GM18498 (cell line): ENCODE measurements around the gene GSTO1.
A peak's percentile ranks its signal among the peaks of the same experiment; 100 is the strongest.
"Not testable (repeated sequence)": the region's sequence is repeated elsewhere in the genome, so short reads cannot be mapped to it uniquely, and the experiment has no call there.

Source experiments
- ATAC-seq: cut with Tn5 transposase; IDR thresholded peaks from one replicate; pipeline ENCODE4 v1.9.1; 2021; ENCODE audit warnings: mild to moderate bottlenecking, moderate library complexity; ENCODE audit not compliant: unreplicated experiment

GSTO1 gene

DNA sequence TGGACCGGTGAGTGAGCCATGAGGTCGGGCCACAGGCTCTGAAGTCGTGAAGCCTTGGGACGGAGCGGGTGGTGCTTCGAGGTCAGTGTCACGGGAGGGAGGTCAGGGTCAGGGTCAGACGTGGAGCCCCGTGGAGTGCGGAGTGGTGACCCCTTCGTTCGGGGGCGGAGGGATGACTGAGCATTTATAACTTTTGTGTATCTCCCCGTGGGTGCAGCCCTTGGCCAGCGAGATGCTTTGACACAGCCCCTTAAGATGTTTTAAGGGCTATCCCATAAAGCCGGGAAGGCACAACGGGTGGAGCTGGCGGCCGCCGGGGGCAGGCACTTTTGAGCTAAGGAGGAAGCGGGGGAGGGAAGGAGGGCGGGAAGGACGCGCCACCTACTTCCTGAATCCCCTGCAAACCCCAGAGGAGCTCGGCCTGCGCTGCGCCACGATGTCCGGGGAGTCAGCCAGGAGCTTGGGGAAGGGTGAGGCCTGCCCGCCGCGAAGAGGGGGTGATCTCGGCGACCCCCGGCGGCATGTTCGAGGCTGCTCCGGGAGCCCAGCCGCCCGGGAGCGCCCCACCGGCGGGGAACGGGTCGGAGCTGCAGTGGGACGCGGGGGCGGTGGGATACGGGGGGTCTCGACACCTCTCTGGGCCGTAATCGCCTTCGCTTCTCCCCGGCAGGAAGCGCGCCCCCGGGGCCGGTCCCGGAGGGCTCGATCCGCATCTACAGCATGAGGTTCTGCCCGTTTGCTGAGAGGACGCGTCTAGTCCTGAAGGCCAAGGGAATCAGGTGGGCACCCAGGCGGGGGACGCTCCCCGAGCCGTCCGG is at the start of gene GSTO1:
TSS of gene GSTO1 (plus strand) at position 400 of the 818 bp plus-strand sequence. CDS start at position 437, 37 bp downstream.
- peak; percentile 84 for ATAC-seq

DNA sequence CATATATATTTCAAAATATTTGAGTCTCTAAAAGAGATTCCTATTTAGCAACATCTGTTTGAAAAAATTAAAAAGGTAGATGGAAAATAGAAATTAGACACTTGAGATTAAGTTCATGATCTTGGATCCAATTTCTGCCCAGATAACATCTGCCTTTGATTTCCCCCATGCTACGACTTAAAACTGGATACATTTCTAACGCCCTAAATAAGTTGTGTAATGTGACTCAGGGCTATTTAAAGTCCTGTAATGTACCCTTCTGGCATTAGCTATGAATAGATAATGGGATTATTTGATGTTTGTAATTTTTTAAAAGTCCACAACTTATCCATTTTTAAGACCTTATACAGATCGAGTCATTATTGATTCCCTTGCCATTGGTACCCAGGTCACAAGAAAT is 46.0 kb upstream of the GSTO1 start:
- no peak for ATAC-seq

DNA sequence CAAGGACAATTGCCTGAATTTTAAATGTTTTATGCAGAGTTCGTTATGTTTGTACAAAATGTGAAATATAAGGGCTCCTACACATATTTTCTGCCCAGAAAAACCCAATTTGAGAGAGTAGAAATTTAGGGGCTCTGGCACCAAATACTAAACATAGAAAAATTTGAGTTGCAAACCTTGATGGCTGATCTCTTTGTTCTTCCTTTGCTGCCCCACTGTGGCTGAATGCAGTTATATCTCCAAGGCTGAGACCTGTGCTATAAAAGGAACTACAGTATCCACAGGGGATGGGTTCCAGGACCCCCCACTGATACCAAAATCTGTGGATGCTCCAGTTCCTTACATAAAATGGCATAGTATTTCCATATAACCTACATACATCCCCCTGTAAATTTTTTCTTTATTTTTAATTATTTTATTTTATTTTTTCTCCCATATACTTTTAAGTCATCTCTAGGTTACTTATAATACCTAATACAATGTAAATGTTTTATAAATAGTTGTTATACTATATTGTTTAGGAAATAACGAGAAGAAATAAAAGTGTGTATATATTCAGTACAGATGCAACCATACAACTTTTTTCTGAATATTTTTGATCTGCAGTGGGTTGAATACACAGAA is 45.0 kb upstream of the GSTO1 start:
- ATAC-seq = peak; percentile 46

DNA sequence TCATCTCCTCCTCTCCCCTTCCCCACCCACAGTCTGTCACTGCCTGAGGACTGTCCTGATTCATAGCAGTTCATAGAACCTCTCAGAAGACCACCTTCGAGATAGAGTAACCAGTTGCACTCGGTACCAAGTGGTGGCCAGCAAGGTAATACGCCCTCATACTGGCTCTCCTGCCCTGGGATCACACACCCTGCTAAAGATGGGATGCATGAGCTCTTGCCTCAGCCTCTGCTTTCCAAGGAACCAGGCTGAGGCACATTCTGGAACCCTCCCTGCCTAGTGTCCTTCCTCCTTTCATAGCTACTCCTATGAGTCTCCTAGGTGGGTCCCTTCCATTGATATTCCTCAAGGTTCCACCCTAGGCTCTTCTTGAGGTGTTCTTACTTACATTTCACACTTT is 38.1 kb upstream of the GSTO1 start:
- no peak for ATAC-seq

DNA sequence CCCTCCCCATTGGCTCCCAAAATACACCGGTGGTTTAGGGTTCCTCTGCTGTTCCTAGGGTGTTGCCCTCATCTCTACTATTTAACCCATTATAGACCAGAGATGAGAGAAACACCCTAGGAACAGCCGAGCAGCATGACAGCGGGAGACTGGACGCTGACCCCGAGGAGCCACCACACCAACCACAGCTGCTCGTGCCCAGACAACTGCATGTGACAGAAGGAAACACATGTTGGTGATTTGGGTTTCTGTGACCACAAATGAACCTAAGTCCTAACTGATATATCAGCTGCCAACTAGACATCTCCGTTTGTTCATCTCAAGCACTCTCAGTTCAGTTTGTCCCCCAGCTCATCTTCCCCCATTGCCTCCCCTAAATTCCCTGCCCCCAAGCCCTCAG is 35.9 kb upstream of the GSTO1 start:
- no peak for ATAC-seq

DNA sequence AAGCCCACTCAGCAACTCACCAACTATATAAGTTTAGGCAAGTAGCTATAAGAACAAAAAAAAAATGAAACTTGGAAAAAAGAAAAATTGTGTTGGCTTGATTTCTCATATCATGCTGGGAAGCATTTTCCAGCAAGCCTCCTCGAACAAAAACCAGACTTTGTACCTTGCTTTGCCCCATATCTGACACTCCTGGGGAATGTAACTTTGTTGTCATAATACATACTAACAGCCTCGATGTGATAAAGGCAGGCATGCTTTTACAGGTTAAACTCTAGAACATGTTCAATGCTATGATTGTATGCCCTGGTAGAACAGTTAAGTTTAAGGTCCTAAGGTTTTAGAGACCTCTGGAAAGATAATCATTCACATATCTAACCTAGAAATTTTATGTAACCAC is 34.2 kb upstream of the GSTO1 start:
- no peak for ATAC-seq

DNA sequence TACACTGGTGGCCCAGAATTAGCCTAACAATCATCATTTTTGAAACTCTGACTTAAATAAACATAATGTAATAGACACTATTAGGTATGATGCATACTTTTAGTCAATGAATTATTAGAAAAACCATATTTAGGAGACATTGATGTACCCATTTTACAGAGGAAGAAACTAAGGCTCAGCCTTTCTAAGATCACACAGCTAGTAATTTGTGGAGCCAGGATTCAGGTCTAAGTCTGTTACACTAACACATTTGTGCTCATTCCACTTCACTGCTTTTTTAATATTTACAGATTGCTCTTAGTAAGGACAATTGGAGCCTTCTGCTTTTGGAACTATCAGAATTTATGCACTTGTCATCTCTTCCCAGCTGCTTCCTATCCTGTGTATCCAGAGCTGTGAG is 31.4 kb upstream of the GSTO1 start:
- ATAC-seq = no peak

DNA sequence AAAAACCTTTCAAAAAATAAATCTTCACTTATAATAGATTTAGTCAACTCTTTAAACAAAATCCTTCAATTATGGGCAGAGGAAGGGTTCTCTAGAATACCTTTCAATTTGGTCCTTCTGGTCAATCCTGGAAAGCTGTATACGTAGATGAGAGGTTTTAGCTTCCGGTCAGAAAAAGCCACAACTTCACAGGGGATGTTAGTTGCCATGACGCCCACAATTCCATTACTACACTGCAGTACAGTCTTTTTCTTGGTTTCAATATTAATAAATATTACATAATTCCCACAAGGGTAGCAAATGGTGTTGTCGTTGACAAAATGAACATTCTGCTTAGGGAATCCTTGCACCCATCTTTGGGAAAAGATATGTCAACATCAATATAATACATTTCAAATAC is 24.2 kb upstream of the GSTO1 start:
- ATAC-seq = no peak

DNA sequence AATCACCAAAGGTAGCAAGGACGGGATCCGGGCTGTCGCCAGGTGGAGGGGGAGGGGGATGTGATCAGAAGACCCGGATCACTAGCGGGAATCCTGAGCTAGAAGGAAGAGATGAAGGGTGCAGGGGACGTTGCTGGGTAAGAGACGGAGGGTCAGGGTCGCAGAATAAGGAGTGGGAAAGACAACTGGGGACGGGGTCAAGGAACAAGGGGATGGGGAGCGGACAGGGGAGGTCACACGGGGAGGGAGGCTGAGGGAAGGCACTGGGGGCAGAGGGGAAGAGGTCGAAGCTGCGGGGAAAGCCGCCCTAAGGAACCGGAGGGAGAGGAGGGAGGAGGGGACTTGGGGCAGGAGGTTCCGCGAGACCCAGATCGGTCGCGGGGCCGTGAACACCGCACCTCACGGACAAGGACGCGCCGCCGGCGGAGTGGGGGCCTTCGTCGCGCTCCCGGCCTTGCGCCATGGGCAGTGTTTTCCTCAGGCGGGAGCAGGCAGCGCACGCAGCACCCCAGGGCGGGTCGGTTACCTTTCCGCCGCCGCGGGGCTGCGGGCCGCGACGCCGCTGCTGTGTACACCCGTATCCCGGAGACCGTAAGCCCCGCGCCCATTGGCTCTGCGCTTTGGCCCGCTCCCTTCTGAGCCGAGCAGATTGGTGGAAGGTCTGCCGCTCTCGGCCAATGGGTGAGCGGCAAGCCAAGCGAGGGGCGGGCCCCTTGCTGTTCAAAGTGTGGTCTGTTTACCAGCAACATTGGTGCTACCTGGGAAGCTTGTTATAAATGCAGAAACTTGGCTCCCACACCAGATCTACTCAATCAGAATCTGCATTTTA is 22.7 kb upstream of the GSTO1 start, which contains the start of gene CFAP43:
TSS of gene CFAP43 (minus strand) at position 581 of the 829 bp plus-strand sequence. CDS start at position 463, 118 bp downstream.
- ATAC-seq = peak; percentile 100

DNA sequence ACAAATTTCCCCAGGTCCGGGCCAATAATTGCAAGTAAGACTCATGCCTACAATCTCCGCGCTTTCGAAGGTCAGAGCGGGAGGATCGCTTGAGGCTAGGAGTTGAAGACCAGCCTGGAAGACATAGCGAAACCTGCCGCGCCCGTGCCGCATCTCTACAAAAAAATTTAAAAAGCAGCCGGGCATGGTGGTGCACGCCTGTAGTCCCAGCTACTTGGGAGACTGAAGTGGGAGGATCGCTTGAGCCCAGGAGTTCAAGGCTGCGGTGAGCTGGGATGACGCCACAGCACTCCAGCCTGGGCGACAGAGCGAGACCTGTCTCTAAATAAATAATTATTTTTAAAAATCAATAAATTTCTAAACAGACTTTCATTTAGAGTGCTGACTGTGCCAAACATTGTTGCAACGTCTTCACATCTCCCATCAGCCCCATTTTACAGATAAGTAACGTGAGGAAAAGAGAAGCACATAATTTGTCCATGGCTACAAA is 22.0 kb upstream of the GSTO1 start:
- peak; percentile 26 for ATAC-seq

DNA sequence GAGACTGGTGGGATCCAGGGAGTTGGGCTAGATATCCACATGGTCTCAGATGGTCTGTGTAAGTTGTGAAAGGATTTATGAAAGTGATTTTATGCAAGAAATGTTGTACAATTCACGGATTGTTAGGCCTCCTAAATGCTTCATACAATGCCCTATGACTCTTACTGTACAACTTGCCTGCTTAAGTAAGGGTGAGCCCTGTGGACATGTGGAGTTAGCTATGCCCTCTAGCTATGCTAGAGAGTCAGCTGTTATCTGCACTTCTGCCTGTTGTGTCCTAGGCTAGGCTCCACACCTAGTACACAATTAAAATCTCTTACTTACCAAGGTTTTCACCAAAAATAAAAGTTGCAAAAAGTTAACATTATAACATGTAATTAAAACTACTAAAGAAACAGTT is 20.9 kb upstream of the GSTO1 start:
- ATAC-seq = no peak

DNA sequence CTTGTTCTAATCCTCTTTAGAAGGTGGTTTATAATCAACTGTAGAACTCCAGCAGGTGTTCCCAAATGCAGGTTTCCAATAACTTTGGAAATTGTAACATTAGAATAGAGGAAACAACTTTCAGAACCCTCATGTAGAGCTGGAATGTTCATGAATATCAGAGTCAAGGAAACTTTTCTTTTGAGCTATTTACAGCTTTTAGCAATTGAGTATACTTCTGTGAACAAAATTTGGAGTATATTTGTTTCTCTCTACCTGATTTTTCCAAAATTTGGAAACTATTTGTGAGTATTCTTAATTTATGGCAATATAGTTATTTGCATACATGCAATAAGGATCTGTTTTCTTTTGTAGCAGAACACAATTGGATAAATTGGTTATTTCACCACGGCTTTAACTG is 19.8 kb upstream of the GSTO1 start:
- ATAC-seq = no peak

DNA sequence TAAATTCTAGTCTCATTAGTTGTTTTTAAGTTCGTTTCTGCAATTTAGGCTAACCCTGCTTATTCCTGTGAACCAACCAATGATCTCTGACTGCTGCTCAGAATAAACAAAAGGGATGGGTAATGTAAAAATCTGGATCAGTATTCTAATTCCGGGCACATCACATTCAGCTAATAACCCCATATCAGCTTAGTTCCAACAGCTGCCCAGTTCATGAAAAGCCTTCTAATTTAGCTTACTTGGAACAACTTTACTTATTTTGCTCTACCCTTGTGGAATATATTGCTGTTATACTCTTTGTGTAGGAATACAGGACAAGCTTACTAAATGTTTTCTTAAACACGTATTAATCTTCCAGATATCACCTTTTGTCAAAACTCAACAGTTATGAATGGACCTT is 18.9 kb upstream of the GSTO1 start:
- no peak for ATAC-seq

DNA sequence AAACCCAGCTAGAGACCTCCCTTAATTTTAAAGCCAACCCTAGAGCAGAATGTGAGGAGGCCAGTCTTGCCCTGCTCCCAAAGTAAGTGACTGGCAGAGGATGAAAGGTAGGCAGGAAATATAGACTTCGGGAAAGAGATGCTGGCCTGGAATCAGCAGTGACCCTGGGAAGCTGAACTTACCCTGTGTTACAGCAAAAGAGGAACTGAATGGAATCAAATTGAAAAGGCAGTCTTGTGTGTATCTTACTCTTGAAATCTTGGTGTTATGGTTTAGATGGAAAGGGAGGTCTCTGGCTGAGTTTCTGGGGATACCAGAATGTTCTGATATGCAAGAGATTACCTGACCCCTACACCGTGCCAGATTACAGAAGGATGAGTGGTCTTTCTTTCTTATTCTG is 14.6 kb upstream of the GSTO1 start:
- ATAC-seq = no peak

DNA sequence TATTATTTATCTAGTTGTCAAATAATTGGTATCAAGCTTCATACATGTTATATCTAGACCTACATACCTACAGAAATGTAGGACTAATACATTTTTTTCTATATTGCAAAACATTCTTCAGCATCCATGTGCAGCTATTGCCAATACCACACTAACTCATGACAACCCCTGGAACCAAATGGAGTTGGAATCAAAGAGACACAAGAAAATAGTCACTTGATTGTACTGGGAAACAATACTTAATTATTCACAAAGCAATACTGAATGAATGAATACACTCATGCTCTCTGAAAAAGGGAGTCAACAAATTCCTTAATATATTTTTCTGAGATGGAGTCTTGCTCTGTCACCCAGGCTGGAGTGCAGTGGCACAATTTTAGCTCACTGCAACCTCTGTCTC is 12.1 kb upstream of the GSTO1 start:
- no peak for ATAC-seq

DNA sequence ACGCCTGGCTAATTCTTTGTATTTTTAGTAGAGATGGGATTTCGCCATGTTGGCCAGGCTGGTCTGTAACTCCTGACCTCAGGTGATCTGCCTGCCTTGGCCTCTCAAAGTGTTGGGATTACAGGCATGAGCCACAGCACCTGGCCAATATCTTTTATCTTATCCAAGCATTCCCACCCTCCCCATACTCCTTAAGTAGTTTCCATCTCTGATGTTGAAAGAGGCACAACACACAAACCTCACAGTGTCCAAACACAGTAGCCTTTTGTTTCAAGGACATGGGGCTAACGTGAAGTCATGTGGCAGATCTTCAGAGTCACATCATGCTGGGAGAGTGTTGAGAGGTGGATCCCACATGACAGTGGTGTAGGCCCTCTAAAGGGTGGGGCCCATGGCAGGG is 11.7 kb upstream of the GSTO1 start:
- ATAC-seq = not testable (repeated sequence)

DNA sequence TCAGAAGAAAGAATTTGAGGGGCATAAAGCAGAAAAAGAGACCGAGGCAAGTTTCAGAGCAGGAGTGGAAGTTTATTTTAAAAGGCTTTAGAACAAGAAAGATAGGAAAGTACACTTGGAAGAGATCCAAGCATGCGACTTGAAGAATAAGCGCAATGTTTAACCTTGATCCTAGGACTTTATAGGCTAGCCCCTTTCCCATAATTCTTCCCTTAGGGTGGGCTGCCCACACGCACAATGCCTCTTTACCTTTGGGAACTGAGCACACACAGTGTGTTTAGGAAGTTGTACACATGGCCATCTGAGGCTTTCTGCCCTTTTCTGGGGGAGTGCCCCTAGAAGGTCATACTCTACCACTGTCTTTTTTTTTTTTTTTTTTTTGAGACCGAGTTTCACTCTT is 11.2 kb upstream of the GSTO1 start:
- ATAC-seq = no peak

DNA sequence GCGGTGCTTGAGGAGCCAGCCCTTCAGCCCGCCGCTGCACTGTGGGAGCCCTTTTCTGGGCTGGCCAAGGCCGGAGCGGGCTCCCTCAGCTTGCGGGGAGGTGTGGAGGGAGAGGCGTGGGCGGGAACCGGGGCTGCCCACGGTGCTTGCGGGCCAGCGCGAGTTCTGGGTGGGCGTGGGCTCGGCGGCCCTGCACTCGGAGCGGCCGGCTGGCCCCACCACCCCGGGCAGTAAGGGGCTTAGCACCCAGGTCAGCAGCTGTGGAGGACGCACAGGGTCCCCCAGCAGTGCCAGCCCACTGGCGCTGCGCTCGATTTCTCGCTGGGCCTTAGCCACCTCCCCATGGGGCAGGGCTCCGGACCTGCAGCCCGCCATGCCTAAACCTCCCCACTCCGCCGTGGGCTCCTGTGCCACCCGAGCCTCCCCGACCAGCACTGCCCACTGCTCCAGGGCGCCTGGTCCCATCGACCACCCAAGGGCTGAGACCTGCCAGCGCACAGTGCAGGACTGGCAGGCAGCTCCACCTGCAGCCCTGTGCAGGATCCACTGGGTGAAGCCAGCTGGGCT is 9.5 kb upstream of the GSTO1 start:
- no peak for ATAC-seq

DNA sequence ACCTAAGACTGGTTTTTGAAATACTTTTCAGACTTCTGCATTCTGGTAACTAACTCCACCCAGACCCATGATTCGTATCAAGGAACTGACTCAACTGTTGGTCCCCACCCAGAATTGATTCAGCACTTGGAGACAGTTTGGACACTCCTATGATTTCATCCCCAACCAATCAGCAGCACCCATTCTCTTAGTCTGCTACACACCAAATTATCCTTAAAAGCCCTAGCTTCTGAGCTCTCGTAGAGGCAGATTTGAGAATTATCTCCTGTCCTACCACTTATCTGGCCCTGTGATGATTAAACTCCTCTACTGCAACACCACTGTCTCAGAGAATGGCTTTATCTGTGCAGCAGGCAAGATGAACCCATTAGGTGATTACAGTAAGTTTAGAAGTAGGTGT is 7.7 kb upstream of the GSTO1 start:
- no peak for ATAC-seq

DNA sequence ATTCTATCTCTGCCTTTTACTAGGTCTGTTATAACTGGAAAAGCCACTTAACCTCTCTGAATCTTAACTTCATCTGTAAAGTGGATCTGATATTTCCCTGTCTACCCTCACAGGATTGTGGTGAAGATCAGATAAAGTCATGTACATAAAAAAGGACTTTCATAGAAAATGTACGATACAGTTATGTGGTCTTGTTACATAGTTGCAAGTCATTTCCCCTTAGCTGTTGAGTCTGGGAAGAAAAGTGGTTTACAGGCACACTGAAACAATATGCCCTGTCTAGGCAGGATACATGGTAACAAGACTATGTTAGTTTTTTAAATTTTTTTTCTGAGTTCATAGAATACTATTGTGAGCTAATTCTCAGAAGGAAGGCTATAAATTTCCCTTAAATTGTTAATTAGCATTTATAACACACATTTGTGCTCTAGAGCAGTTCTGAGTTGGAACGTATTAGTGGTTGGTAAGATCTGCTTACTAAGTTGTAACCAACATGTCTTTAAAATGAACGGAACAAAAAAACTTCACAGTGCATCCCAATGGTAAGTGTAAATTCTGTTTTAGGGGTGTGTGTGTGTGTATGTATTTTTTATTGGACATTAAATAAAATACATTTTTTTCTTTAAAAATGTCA is 7.1 kb upstream of the GSTO1 start:
- ATAC-seq = no peak

DNA sequence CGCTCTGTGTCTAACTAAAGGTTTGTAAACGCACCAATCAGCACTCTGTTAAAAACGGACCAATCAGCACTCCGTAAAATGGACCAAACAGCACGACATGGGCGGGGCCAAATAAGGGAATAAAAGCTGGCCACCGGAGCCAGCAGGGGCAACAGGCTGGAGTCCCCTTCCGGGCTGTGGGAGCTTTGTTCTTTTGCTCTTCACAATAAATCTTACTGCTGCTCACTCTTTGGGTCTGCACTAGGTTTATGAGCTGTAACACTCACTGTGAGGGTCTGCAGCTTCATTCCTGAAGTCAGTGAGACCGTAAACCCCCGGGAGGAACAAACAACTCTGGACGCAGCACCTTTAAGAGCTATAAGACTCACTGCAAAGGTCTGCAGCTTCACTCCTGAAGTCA is 5.8 kb upstream of the GSTO1 start:
- ATAC-seq = not testable (repeated sequence)
